ENCODE measurements around the gene ACTL8.

ACTL8 gene

GRCh38 chr1:17759114-17759513 is 4.0 kb downstream of the ACTL8 start:
- H3K36me3 ChIP-seq (replicated peaks in 1 of 2; ENCODE audit: control insufficient read depth in 2 of 2, insufficient read depth in 2 of 2, low read length in 2 of 2) = no peaks in the 10 kb centered on the region
- H4K91ac ChIP-seq (ENCODE audit: low read depth, low read length, poor library complexity) = no peak overlapping the region
- no peak overlapping the region for H2BK12ac ChIP-seq (ENCODE audit: low read length)
- no peak overlapping the region for H4K8ac ChIP-seq (ENCODE audit: low read depth, low read length)
- no peak for DNase-seq (ENCODE audit: low spot score)
- H3K9ac ChIP-seq (ENCODE audit: low read depth, low read length, poor library complexity) = no peak overlapping the region
- peaks cover 0 to 3% of the 10 kb centered on the region in 2 donors for H3K4me1 ChIP-seq (ENCODE audit: control insufficient read depth in 2 of 2, insufficient read depth in 1 of 2, low read depth in 1 of 2, low read length in 2 of 2)
- H3K27me3 ChIP-seq (ENCODE audit: control insufficient read depth in 3 of 3, insufficient read depth in 3 of 3, low read depth in 1 of 3, low read length in 3 of 3) = peaks cover 0 to 3% (median 0%) of the 10 kb centered on the region in 3 experiments
- H3K4me2 ChIP-seq (ENCODE audit: insufficient read depth, low read length, poor library complexity, severe bottlenecking) = no peak overlapping the region
- H3K23ac ChIP-seq (ENCODE audit: low read depth, low read length, poor library complexity) = no peak overlapping the region
- H3K9me3 ChIP-seq (replicated peaks in 1 of 2; ENCODE audit: control insufficient read depth in 2 of 2, insufficient read depth in 1 of 2, low read depth in 1 of 2, low read length in 2 of 2) = peaks cover 22 to 32% of the 10 kb centered on the region in 2 donors
- H3K27ac ChIP-seq (replicated peaks; ENCODE audit: low read length) = no peak overlapping the region
- no peak overlapping the region for H2BK120ac ChIP-seq (ENCODE audit: low read depth, low read length)
- H3K4ac ChIP-seq (ENCODE audit: low read length) = no peak overlapping the region
- H2AK5ac ChIP-seq (ENCODE audit: low read depth, low read length) = no peak overlapping the region
- H3K14ac ChIP-seq (ENCODE audit: low read length) = no peak overlapping the region
- no peak overlapping the region for H2BK15ac ChIP-seq (ENCODE audit: low read length)
- no peaks in the 10 kb centered on the region for H3K79me1 ChIP-seq (ENCODE audit: low read depth, low read length)
- H3K18ac ChIP-seq (ENCODE audit: low read length) = no peak overlapping the region
- H3K4me3 ChIP-seq (ENCODE audit: low read length in 2 of 2) = peak overlapping the region in 1 of 2 donors; percentile 65
- no CpG with 5 or more reads among the region's 7 CpGs for WGBS, 2 donors (ENCODE audit: extremely low coverage in 2 of 2, insufficient read length in 2 of 2, insufficient replicate concordance in 1 of 2)
- no peak overlapping the region for H2AFZ ChIP-seq (ENCODE audit: low read length)
- H2BK5ac ChIP-seq (ENCODE audit: low read length) = no peak overlapping the region

GRCh38 chr1:17762313-17762712 is 7.2 kb downstream of the ACTL8 start:
- no peak overlapping the region for H4K91ac ChIP-seq (ENCODE audit: low read depth, low read length, poor library complexity)
- peak overlapping the region; percentile 39 for H3K18ac ChIP-seq (ENCODE audit: low read length)
- no CpG with 5 or more reads among the region's 11 CpGs for WGBS, 2 donors (ENCODE audit: extremely low coverage in 2 of 2, insufficient read length in 2 of 2, insufficient replicate concordance in 1 of 2)
- H2AFZ ChIP-seq (ENCODE audit: low read length) = no peak overlapping the region
- peaks cover 0 to 9% (median 0%) of the 10 kb centered on the region in 3 experiments for H3K27me3 ChIP-seq (ENCODE audit: control insufficient read depth in 3 of 3, insufficient read depth in 3 of 3, low read depth in 1 of 3, low read length in 3 of 3)
- H2BK120ac ChIP-seq (ENCODE audit: low read depth, low read length) = peak overlapping the region; percentile 48
- H3K14ac ChIP-seq (ENCODE audit: low read length) = no peak overlapping the region
- H3K4me3 ChIP-seq (ENCODE audit: low read length in 2 of 2) = no peak overlapping the region
- no peak overlapping the region for H2BK15ac ChIP-seq (ENCODE audit: low read length)
- no peak overlapping the region for H3K27ac ChIP-seq (replicated peaks; ENCODE audit: low read length)
- H3K23ac ChIP-seq (ENCODE audit: low read depth, low read length, poor library complexity) = peak overlapping the region; percentile 14
- no peak overlapping the region for H3K4me2 ChIP-seq (ENCODE audit: insufficient read depth, low read length, poor library complexity, severe bottlenecking)
- H2BK12ac ChIP-seq (ENCODE audit: low read length) = no peak overlapping the region
- DNase-seq (ENCODE audit: low spot score) = no peak
- peaks cover 16 to 19% of the 10 kb centered on the region in 2 donors for H3K9me3 ChIP-seq (replicated peaks in 1 of 2; ENCODE audit: control insufficient read depth in 2 of 2, insufficient read depth in 1 of 2, low read depth in 1 of 2, low read length in 2 of 2)
- no peak overlapping the region for H2BK5ac ChIP-seq (ENCODE audit: low read length)
- H3K9ac ChIP-seq (ENCODE audit: low read depth, low read length, poor library complexity) = no peak overlapping the region
- H2AK5ac ChIP-seq (ENCODE audit: low read depth, low read length) = peak overlapping the region; percentile 78
- H3K36me3 ChIP-seq (replicated peaks in 1 of 2; ENCODE audit: control insufficient read depth in 2 of 2, insufficient read depth in 2 of 2, low read length in 2 of 2) = no peaks in the 10 kb centered on the region
- H3K4ac ChIP-seq (ENCODE audit: low read length) = no peak overlapping the region
- H3K4me1 ChIP-seq (ENCODE audit: control insufficient read depth in 2 of 2, insufficient read depth in 1 of 2, low read depth in 1 of 2, low read length in 2 of 2) = peaks cover 0 to 3% of the 10 kb centered on the region in 2 donors
- H3K79me1 ChIP-seq (ENCODE audit: low read depth, low read length) = no peaks in the 10 kb centered on the region
- H4K8ac ChIP-seq (ENCODE audit: low read depth, low read length) = no peak overlapping the region

GRCh38 chr1:17763417-17763816 is 8.3 kb downstream of the ACTL8 start:
- H2BK12ac ChIP-seq (ENCODE audit: low read length) = no peak overlapping the region
- no peak overlapping the region for H3K4ac ChIP-seq (ENCODE audit: low read length)
- H3K27ac ChIP-seq (replicated peaks; ENCODE audit: low read length) = no peak overlapping the region
- no peak overlapping the region for H3K4me2 ChIP-seq (ENCODE audit: insufficient read depth, low read length, poor library complexity, severe bottlenecking)
- no peaks in the 10 kb centered on the region for H3K79me1 ChIP-seq (ENCODE audit: low read depth, low read length)
- H4K8ac ChIP-seq (ENCODE audit: low read depth, low read length) = no peak overlapping the region
- no peak overlapping the region for H3K14ac ChIP-seq (ENCODE audit: low read length)
- H3K9me3 ChIP-seq (replicated peaks in 1 of 2; ENCODE audit: control insufficient read depth in 2 of 2, insufficient read depth in 1 of 2, low read depth in 1 of 2, low read length in 2 of 2) = peaks cover 12 to 16% of the 10 kb centered on the region in 2 donors
- peak overlapping the region; percentile 63 for H2AK5ac ChIP-seq (ENCODE audit: low read depth, low read length)
- H3K27me3 ChIP-seq (ENCODE audit: control insufficient read depth in 3 of 3, insufficient read depth in 3 of 3, low read depth in 1 of 3, low read length in 3 of 3) = peaks cover 0 to 16% (median 0%) of the 10 kb centered on the region in 3 experiments
- no peak overlapping the region for H2BK15ac ChIP-seq (ENCODE audit: low read length)
- H3K18ac ChIP-seq (ENCODE audit: low read length) = no peak overlapping the region
- no peak for DNase-seq (ENCODE audit: low spot score)
- no peak overlapping the region for H4K91ac ChIP-seq (ENCODE audit: low read depth, low read length, poor library complexity)
- no peak overlapping the region for H2BK120ac ChIP-seq (ENCODE audit: low read depth, low read length)
- peaks cover 0 to 5% of the 10 kb centered on the region in 2 donors for H3K4me1 ChIP-seq (ENCODE audit: control insufficient read depth in 2 of 2, insufficient read depth in 1 of 2, low read depth in 1 of 2, low read length in 2 of 2)
- WGBS, 2 donors (ENCODE audit: extremely low coverage in 2 of 2, insufficient read length in 2 of 2, insufficient replicate concordance in 1 of 2) = no CpG with 5 or more reads among the region's 8 CpGs
- H3K23ac ChIP-seq (ENCODE audit: low read depth, low read length, poor library complexity) = no peak overlapping the region
- no peak overlapping the region for H3K9ac ChIP-seq (ENCODE audit: low read depth, low read length, poor library complexity)
- no peaks in the 10 kb centered on the region for H3K36me3 ChIP-seq (replicated peaks in 1 of 2; ENCODE audit: control insufficient read depth in 2 of 2, insufficient read depth in 2 of 2, low read length in 2 of 2)
- no peak overlapping the region for H2BK5ac ChIP-seq (ENCODE audit: low read length)
- no peak overlapping the region for H2AFZ ChIP-seq (ENCODE audit: low read length)
- no peak overlapping the region for H3K4me3 ChIP-seq (ENCODE audit: low read length in 2 of 2)

- no peak overlapping the region for H2AFZ ChIP-seq (ENCODE audit: low read length)
- H3K27ac ChIP-seq (replicated peaks; ENCODE audit: low read length) = no peak overlapping the region
- H3K36me3 ChIP-seq (replicated peaks in 1 of 2; ENCODE audit: control insufficient read depth in 2 of 2, insufficient read depth in 2 of 2, low read length in 2 of 2) = no peaks in the 10 kb centered on the region
- peaks cover 0 to 11% of the 10 kb centered on the region in 2 donors for H3K4me1 ChIP-seq (ENCODE audit: control insufficient read depth in 2 of 2, insufficient read depth in 1 of 2, low read depth in 1 of 2, low read length in 2 of 2)
- H3K27me3 ChIP-seq (ENCODE audit: control insufficient read depth in 3 of 3, insufficient read depth in 3 of 3, low read depth in 1 of 3, low read length in 3 of 3) = peaks cover 0 to 22% (median 0%) of the 10 kb centered on the region in 3 experiments
- H3K4me3 ChIP-seq (ENCODE audit: low read length in 2 of 2) = no peak overlapping the region
- no peak overlapping the region for H4K8ac ChIP-seq (ENCODE audit: low read depth, low read length)
- no peak overlapping the region for H3K4me2 ChIP-seq (ENCODE audit: insufficient read depth, low read length, poor library complexity, severe bottlenecking)
- H2BK5ac ChIP-seq (ENCODE audit: low read length) = no peak overlapping the region
- peaks cover 9 to 10% of the 10 kb centered on the region in 2 donors for H3K9me3 ChIP-seq (replicated peaks in 1 of 2; ENCODE audit: control insufficient read depth in 2 of 2, insufficient read depth in 1 of 2, low read depth in 1 of 2, low read length in 2 of 2)
- no peaks in the 10 kb centered on the region for H3K79me1 ChIP-seq (ENCODE audit: low read depth, low read length)
- no peak overlapping the region for H3K23ac ChIP-seq (ENCODE audit: low read depth, low read length, poor library complexity)
- H3K9ac ChIP-seq (ENCODE audit: low read depth, low read length, poor library complexity) = no peak overlapping the region
- H4K91ac ChIP-seq (ENCODE audit: low read depth, low read length, poor library complexity) = no peak overlapping the region
- no peak overlapping the region for H2AK5ac ChIP-seq (ENCODE audit: low read depth, low read length)
- no CpG with 5 or more reads among the region's 5 CpGs for WGBS, 2 donors (ENCODE audit: extremely low coverage in 2 of 2, insufficient read length in 2 of 2, insufficient replicate concordance in 1 of 2)
- H3K14ac ChIP-seq (ENCODE audit: low read length) = no peak overlapping the region
- peak overlapping the region; percentile 21 for H3K18ac ChIP-seq (ENCODE audit: low read length)
- no peak overlapping the region for H3K4ac ChIP-seq (ENCODE audit: low read length)
- H2BK120ac ChIP-seq (ENCODE audit: low read depth, low read length) = no peak overlapping the region
- peak overlapping the region; percentile 14 for H2BK12ac ChIP-seq (ENCODE audit: low read length)
- DNase-seq (ENCODE audit: low spot score) = no peak
- no peak overlapping the region for H2BK15ac ChIP-seq (ENCODE audit: low read length)
Measured at GRCh38 chr1:17763995-17764394, 8.9 kb downstream of the ACTL8 start.

Data from neuronal stem cell (in vitro differentiated cells).